ENCODE data around the gene PLCD3.

The PLCD3 gene

DNA sequence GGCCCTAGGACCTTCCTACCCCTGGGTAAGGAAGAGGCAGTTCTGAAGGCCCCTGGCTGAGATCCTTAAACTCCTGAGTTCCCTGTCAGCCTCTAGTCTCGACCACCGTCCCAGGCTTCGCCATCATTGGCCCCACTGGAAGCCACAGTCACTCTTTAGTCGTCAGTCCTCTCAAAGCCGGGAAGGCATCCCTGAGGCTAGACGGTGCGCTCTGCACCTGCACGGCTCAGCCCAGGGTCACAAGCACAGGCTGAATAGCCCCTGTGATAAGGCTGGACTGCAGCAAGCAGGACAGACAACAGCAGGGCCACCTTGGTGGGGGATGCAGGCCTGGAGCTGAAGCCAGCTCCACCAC, 12.7 kb upstream of the PLCD3 start:
- TF ChIP-seq PAX5 (IDR thresholded peaks at IDR 0.05; ENCODE audit: insufficient read depth, low read length, severe bottlenecking) (no peak), POU2F2 (IDR thresholded peaks at IDR 0.05; ENCODE audit: low read depth, low read length) (no peak), SPI1 (IDR thresholded peaks at IDR 0.05; ENCODE audit: low read depth, low read length) (no peak), POLR2AphosphoS5 (IDR thresholded peaks at IDR 0.05; ENCODE audit: low read depth, low read length) (no peak), TAF1 (IDR thresholded peaks at IDR 0.05; ENCODE audit: low read depth, low read length) (no peak), POLR2A (IDR thresholded peaks at IDR 0.05; ENCODE audit: low read depth, low read length) (no peak)

DNA sequence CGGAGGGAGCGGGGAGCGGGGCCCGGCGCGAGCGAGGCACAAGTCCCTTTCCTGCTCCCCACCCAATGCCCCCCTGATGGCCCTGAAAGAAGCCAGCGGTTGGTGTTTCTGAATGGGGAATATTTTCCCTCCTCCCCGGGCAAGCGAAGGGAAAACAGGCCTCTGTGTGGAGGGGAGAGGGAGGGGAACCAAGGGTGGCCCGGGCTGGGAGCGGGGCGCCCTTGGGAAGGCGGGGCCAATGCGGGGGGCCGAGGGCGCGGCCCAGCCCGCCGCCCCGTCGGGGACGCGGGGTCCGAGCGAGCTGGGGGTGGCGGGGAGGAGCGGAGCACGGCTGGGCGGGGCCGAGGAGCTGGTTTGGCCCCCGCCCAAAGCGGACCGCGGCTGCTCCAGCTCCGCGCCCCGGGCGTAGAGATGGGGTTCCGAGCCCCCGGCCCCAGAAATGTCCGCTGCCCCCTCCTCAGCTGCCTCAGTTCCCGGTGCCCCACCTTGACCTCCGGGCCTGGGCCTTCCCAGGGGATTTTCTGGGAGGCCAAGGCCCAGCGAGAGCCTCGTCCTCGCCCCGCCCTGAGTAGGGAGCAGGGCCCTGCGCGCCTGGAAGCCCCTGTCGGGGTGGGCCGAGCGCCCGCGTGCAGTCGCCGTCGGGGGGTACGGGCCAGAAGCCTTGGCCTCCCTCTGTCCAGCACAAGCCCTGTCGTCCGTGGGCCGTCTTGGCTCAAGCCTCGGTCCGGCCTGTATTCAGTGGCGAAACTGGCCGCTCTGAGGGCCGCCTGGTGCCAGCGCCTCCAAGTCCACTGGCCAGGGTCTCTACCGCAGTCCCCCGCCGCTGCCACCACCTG, 12.1 kb upstream of the PLCD3 start:
- no peak for TF ChIP-seq SPI1 (IDR thresholded peaks at IDR 0.05; ENCODE audit: low read depth, low read length)
- DNase-seq (ENCODE audit: insufficient read length, low spot score) (no peak), FAIRE-seq (no peak)

More for the DNA sequence above, 12.7 kb upstream of the PLCD3 start:
- DNase-seq (ENCODE audit: insufficient read length, low spot score) (no peak), FAIRE-seq (no peak)

DNA sequence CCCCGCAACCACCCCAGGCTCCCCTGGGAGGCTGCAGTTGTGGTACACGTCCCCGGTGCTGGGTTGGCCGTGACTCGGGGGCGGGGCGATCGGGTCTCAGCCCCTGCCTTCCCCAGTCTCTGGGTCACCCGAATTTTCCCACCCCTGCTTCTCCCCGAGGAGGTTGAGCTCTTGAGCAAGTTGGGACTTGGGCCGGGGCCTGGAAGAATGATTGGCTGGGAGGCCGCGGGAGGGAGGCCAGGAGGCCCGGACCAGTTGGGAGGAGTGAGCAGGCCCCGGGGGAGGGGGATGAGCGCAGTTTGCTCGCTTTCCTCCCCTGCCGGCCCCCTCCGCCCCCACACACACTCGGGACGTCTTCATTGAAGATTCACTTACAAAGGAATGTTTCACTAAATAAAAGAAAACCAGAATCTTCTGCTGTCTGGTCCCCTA, 11.5 kb upstream of the PLCD3 start:
- DNase-seq (ENCODE audit: insufficient read length, low spot score), result no peak
- TF ChIP-seq TAF1 (IDR thresholded peaks at IDR 0.05; ENCODE audit: low read depth, low read length) (no peak), POLR2AphosphoS5 (IDR thresholded peaks at IDR 0.05; ENCODE audit: low read depth, low read length) (no peak), PAX5 (IDR thresholded peaks at IDR 0.05; ENCODE audit: insufficient read depth, low read length, severe bottlenecking) (no peak), POU2F2 (IDR thresholded peaks at IDR 0.05; ENCODE audit: low read depth, low read length) (no peak), SPI1 (IDR thresholded peaks at IDR 0.05; ENCODE audit: low read depth, low read length) (no peak), POLR2A (IDR thresholded peaks at IDR 0.05; ENCODE audit: low read depth, low read length) (no peak)
- FAIRE-seq, result peak; percentile 68

DNA sequence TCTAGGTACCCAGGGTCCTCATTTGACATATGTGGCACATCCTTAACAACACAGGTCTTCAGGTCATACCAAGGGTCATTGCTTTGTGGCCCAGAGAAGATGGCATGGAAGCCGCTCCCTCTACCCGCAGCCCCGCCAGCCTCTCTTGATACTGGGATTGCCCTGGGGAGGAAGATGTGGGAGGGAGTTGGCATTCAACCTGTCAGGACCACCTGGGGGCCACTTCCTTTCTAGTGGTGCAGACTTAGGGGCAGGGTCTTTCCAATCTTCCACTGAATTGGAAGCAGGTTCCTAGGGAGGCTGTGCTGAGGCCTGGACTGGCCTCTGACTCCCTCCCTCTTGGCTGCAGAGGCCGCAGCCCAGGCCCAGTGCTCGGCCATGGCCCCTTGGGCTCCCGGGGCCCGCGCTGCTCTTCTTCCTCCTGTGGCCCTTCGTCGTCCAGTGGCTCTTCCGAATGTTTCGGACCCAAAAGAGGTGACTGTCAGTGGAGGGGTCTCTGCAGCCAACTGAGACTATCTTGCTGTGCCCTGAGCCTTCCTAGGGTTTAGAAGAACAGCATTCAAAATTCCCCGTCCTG, 10.9 kb upstream of the PLCD3 start:
- no peak for DNase-seq (ENCODE audit: insufficient read length, low spot score)
- TF ChIP-seq SPI1 (IDR thresholded peaks at IDR 0.05; ENCODE audit: low read depth, low read length) (no peak), POU2F2 (IDR thresholded peaks at IDR 0.05; ENCODE audit: low read depth, low read length) (no peak), POLR2A (IDR thresholded peaks at IDR 0.05; ENCODE audit: low read depth, low read length) (no peak), PAX5 (IDR thresholded peaks at IDR 0.05; ENCODE audit: insufficient read depth, low read length, severe bottlenecking) (no peak), POLR2AphosphoS5 (IDR thresholded peaks at IDR 0.05; ENCODE audit: low read depth, low read length) (no peak), TAF1 (IDR thresholded peaks at IDR 0.05; ENCODE audit: low read depth, low read length) (no peak)
- no peak for FAIRE-seq

DNA sequence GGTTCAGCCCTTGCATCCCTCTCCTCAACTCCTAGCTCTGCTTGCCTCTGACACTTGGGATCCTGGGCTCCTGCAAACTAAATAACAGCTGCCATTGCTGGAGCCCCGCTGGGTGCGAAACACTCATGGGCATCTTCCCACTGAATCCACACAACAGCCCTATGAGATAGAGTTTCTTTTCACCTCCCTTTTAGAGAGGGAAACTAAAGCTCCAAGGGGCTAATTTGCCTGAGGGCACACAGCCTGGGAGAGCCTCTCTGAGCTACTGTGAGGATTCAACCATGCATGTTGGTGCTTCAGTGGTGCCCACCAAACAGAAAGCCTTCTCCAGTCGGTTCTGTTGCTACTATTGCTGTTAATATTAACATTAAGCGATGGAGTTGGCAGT, 7.2 kb upstream of the PLCD3 start:
- DNase-seq (ENCODE audit: insufficient read length, low spot score) (no peak), FAIRE-seq (no peak)
- TF ChIP-seq PAX5 (IDR thresholded peaks at IDR 0.05; ENCODE audit: insufficient read depth, low read length, severe bottlenecking), result no peak
- TF ChIP-seq TAF1 (IDR thresholded peaks at IDR 0.05; ENCODE audit: low read depth, low read length), result no peak
- no peak for TF ChIP-seq SPI1 (IDR thresholded peaks at IDR 0.05; ENCODE audit: low read depth, low read length)
- TF ChIP-seq POLR2A (IDR thresholded peaks at IDR 0.05; ENCODE audit: low read depth, low read length), result no peak

DNA sequence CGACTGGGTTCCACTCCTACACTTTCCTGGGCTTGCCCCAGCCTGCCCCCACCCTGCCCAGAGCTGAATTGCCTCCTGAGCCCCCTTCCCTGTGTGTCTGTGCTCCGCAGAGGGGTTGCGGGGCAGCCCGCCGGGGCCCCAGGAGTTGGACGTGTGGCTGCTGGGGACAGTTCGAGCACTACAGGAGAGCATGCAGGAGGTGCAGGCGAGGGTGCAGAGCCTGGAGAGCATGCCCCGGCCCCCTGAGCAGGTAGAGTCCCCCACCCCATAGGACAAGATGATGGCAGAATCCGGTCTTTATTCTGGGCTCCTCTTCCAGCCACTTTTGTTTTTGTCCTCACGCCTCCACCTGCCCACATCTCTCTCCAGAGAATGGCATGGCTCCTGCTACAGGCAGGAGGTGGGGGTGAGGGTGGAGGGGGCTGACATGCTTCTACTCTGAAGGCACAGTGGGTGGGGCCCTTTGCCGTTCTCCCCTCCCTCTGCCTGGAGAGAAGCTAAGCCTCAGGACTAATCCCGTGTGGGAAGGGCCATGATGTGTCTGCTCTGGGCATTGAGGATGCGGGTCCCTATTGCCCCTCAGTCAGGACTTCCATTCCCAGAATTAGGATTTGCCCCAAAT, 6.7 kb upstream of the PLCD3 start:
- no peak for TF ChIP-seq POLR2A (IDR thresholded peaks at IDR 0.05; ENCODE audit: low read depth, low read length)
- no peak for TF ChIP-seq POU2F2 (IDR thresholded peaks at IDR 0.05; ENCODE audit: low read depth, low read length)
- TF ChIP-seq PAX5 (IDR thresholded peaks at IDR 0.05; ENCODE audit: insufficient read depth, low read length, severe bottlenecking), result no peak
- TF ChIP-seq SPI1 (IDR thresholded peaks at IDR 0.05; ENCODE audit: low read depth, low read length), result no peak
- TF ChIP-seq TAF1 (IDR thresholded peaks at IDR 0.05; ENCODE audit: low read depth, low read length), result no peak
- no peak for TF ChIP-seq POLR2AphosphoS5 (IDR thresholded peaks at IDR 0.05; ENCODE audit: low read depth, low read length)
- no peak for DNase-seq (ENCODE audit: insufficient read length, low spot score)
- FAIRE-seq, result no peak

DNA sequence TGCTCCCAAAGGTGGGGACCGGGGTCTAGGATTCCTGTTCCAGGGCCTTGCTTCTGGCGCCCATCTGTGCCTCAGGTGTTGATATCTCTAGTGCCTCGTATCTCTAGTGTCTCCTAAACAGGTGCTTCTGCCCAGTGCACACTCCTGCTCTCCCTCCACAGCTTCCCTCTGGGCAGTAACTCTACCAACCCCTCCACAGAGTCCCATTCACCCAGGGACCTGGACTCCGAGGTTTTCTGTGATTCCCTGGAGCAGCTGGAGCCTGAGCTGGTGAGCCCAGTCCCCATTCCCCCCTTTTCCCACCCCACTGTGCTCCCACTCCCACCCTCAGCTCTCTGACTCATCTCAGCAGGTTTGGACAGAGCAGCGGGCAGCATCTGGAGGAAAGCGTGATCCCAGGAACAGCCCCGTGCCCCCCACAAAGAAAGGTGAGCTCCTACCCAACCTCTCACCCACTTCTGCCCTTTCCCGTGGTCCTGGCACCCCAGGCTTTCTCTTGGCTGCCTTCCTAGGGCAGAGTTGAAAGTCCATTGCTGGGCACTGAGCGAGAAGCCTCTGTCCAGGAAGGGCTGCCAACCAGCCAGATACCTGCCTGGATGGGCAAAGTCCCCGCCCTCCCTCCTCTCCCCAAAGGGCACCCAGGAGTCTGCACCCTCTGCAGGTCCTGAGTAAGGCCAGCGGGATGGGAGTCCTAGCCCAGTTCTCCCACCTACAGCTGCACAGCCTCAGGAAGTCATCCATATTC, 5.4 kb upstream of the PLCD3 start:
- no peak for TF ChIP-seq PAX5 (IDR thresholded peaks at IDR 0.05; ENCODE audit: insufficient read depth, low read length, severe bottlenecking)
- TF ChIP-seq POU2F2 (IDR thresholded peaks at IDR 0.05; ENCODE audit: low read depth, low read length), result no peak
- TF ChIP-seq SPI1 (IDR thresholded peaks at IDR 0.05; ENCODE audit: low read depth, low read length), result no peak
- TF ChIP-seq POLR2A (IDR thresholded peaks at IDR 0.05; ENCODE audit: low read depth, low read length), result no peak
- TF ChIP-seq POLR2AphosphoS5 (IDR thresholded peaks at IDR 0.05; ENCODE audit: low read depth, low read length), result no peak
- no peak for TF ChIP-seq TAF1 (IDR thresholded peaks at IDR 0.05; ENCODE audit: low read depth, low read length)
- no peak for DNase-seq (ENCODE audit: insufficient read length, low spot score)
- FAIRE-seq, result no peak

DNA sequence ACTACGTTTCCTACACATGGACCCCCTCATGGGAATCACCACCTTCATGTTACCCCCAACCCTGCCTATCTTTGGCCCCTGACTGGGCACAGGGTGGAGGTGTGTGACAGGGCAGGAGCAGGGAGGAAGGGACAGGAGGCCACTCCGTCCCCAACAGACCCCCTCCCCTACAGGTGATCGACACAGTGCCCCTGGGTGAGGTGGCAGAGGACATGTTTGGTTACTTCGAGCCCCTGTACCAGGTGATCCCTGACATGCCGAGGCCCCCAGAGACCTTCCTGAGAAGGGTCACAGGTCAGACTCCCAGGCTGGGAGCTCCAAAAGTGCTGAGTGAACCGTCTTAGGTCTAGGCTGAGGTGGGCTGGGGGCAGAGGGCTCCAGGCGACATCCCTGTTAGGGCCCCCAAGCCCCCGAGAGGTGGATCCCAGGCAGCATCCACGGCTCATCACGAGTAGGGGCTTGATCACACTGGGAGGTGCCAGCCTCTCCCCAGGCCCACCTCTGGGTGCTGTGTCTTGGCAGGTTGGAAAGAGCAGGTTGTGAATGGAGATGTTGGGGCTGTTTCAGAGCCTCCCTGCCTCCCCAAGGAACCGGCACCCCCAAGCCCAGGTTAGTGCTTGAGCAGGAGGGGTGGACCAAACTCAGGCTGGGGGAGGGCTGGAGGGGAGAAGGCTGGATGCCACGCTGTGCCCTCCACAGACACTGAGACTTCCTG, 4.7 kb upstream of the PLCD3 start:
- FAIRE-seq (peak; percentile 5), DNase-seq (ENCODE audit: insufficient read length, low spot score) (no peak)

More for the DNA sequence above, 4.7 kb upstream of the PLCD3 start:
- no peak for TF ChIP-seq TAF1 (IDR thresholded peaks at IDR 0.05; ENCODE audit: low read depth, low read length)
- no peak for TF ChIP-seq POU2F2 (IDR thresholded peaks at IDR 0.05; ENCODE audit: low read depth, low read length)
- TF ChIP-seq SPI1 (IDR thresholded peaks at IDR 0.05; ENCODE audit: low read depth, low read length), result no peak
- no peak for TF ChIP-seq PAX5 (IDR thresholded peaks at IDR 0.05; ENCODE audit: insufficient read depth, low read length, severe bottlenecking)
- no peak for TF ChIP-seq POLR2AphosphoS5 (IDR thresholded peaks at IDR 0.05; ENCODE audit: low read depth, low read length)
- no peak for TF ChIP-seq POLR2A (IDR thresholded peaks at IDR 0.05; ENCODE audit: low read depth, low read length)
